ENCODE measurements around the gene SPAG6. TPM values are rescaled to one million over a fixed set of nuclear protein-coding genes. Genes with fewer than 3 reads are reported as not detected.

SPAG6 gene
- total and polyA plus RNA-seq, 5 experiments from 2014 or later: not detected

DNA sequence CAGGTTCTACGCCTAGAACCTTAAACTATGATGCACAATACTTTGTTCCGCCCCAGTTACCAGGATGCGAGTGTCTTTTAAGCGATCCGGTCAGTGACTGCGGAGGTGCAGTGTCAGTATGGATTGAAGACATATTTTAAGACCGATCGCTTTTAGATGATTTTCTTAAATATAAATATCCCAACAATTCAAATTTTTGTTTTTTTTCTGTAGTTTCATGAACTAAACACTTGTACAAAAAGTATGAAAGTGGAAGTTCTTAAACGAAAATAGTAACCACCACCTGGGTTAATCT, 28.3 kb upstream of the SPAG6 start:
- Mint-ChIP-seq H3K27ac (peak overlapping the region; percentile 93 to 98 (median 94)), H3K4me3 (peak overlapping the region; percentile 82 to 92 (median 91)), H3K9me3 (peaks cover 0 to 2% (median 0%) of the 10 kb centered on the region in 9 donors), H3K27me3 (peaks cover 0 to 19% (median 9%) of the 10 kb centered on the region in 5 donors), H3K36me3 (peaks cover 0 to 9% (median 3%) of the 10 kb centered on the region in 3 donors), H3K4me1 (peaks cover 6 to 49% (median 20%) of the 10 kb centered on the region in 4 donors)
- POLR2A ChIA-PET: interaction anchor here (0.6 to 5.5 kb wide), 9 partner anchors 8 to 335 kb away, joined by 3 to 67 read pairs (median 7); no protein-coding TSS in a partner anchor
- ATAC-seq (no peak), DNase-seq (no peak)

DNA sequence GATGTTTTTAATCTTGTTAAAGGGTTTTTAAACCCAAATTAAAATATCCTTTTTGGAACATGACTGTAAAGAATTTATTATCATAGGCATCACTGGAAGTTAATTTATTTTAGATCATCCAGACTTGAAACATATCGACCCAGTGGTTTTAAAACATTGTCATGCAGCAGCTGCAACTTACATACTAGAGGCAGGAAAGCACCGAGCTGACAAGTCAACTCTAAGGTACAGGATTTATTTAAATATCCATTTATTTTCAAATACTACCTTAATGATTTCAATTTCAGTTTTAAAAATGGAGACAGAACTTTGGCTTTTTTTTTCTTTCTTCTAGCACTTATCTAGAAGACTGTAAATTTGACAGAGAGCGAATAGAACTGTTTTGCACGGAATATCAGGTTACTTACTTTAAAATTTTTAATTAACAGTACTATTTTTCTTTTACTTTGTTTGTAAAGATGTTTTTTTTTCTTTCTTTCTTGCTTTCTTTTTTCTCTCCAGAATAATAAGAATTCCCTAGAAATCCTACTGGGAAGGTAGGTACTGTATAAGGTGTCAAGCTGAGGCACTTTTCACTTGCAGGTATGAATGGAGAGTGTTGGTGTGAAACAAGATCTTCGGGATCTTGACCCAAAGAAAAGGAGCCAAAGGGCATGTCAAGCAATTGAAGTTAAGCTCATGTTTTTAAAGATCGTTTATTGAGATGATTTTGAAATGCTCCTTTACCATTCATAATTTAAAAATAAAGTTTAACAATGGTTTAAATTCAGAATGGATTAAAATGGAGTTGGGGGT, 27.3 kb upstream of the SPAG6 start:
- H3K27me3 Mint-ChIP-seq: peaks cover 0 to 28% (median 16%) of the 10 kb centered on the region in 5 donors
- POLR2A ChIA-PET: interaction anchor here (0.7 to 5.5 kb wide), 3 partner anchors 17 to 119 kb away, joined by 4 to 67 read pairs (median 62); no protein-coding TSS in a partner anchor
- H3K4me1 Mint-ChIP-seq: peaks cover 6 to 58% (median 29%) of the 10 kb centered on the region in 4 donors
- H3K27ac Mint-ChIP-seq: peak overlapping the region in 5 of 10 donors; percentile 6 to 94 (median 11)
- DNase-seq: no peak
- ATAC-seq: no peak
- H3K9me3 Mint-ChIP-seq: peaks cover 0 to 5% (median 0%) of the 10 kb centered on the region in 9 donors
- H3K4me3 Mint-ChIP-seq: peak overlapping the region in 7 of 10 donors; percentile 20 to 92 (median 70)
- peaks cover 0 to 9% (median 6%) of the 10 kb centered on the region in 3 donors for H3K36me3 Mint-ChIP-seq

DNA sequence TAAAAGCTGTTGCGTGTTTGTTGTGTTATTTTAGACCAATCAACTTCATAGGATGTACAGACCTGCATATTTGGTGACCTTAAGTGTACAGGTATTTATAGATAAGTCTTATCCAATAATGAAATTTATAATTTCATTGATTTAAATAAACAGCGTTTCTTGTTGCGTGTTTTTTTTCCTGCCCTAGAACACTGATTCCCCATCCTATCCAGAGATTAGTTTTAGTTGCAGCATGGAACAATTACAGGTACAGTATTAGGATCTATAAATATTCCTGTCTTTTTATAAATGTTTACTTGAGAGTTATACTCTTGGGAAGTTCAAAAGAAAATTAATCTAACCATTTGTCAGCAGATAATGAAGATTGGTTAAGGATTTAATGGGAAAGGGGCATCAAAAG, 26.5 kb upstream of the SPAG6 start:
- Mint-ChIP-seq H3K27ac (peak overlapping the region in 1 of 10 donors; percentile 10), H3K4me3 (peak overlapping the region in 5 of 10 donors; percentile 14 to 96 (median 44)), H3K4me1 (peaks cover 6 to 66% (median 36%) of the 10 kb centered on the region in 4 donors), H3K9me3 (peaks cover 0 to 5% (median 0%) of the 10 kb centered on the region in 9 donors), H3K36me3 (peaks cover 0 to 9% (median 6%) of the 10 kb centered on the region in 3 donors), H3K27me3 (peaks cover 0 to 28% (median 15%) of the 10 kb centered on the region in 5 donors)
- POLR2A ChIA-PET: interaction anchor here (1.0 to 1.8 kb wide), 3 partner anchors 21 to 118 kb away, joined by 3 to 14 read pairs (median 4); no protein-coding TSS in a partner anchor
- DNase-seq (no peak), ATAC-seq (no peak)

- DNase-seq (no peak), ATAC-seq (no peak)
- Mint-ChIP-seq H3K27me3 (peaks cover 3 to 32% (median 18%) of the 10 kb centered on the region in 5 donors), H3K36me3 (peaks cover 0 to 9% (median 6%) of the 10 kb centered on the region in 3 donors), H3K4me3 (peak overlapping the region; percentile 79 to 97 (median 92)), H3K27ac (peak overlapping the region in 9 of 10 donors; percentile 88 to 97 (median 94)), H3K4me1 (peaks cover 9 to 74% (median 44%) of the 10 kb centered on the region in 4 donors), H3K9me3 (peaks cover 0 to 5% (median 0%) of the 10 kb centered on the region in 9 donors)
- POLR2A ChIA-PET: interaction anchor here (0.7 to 3.8 kb wide), 8 partner anchors 12 to 794 kb away, joined by 3 to 17 read pairs (median 4); partner anchors contain the start of gene SKIDA1
Measured at GRCh38 chr10:22319547-22319979, 25.7 kb upstream of the SPAG6 start.

DNA sequence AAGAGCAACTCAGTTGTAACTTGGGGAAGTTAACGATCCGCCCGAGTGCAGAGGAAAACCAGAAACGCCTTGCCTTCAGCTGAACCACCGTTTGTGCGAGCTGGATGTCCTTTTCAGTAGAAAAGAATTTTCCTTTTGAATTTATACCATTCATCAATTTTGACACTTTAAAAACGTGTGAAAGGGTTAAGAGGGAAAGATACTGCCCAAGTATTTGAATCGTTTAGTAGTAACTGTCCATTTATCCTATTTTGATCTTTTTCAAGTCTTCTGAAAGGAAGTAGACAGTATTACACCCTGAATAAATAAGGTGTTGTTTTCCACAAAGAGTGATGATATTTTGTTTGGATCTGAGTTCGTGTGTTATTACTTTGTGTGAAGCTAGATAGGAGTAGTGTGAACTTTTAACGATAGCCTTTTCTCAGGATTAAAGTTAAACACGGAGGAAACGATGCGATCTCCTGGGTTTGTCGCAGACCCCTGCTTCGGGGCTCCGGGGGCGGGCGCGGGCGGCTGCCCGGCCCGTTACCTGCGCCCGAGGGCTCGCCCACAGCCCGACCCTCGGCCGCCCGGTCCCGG, 25.2 kb upstream of the SPAG6 start:
- POLR2A ChIA-PET: interaction anchor here (1.0 to 3.8 kb wide), 7 partner anchors 12 to 795 kb away, joined by 3 to 17 read pairs (median 5); partner anchors contain the start of gene SKIDA1
- peaks cover 0 to 5% (median 0%) of the 10 kb centered on the region in 9 donors for H3K9me3 Mint-ChIP-seq
- H3K27me3 Mint-ChIP-seq: peaks cover 3 to 33% (median 19%) of the 10 kb centered on the region in 5 donors
- ATAC-seq: no peak
- peak in 2 of 10 donors; percentile 16 to 34 for DNase-seq
- peaks cover 0 to 9% (median 6%) of the 10 kb centered on the region in 3 donors for H3K36me3 Mint-ChIP-seq
- H3K4me3 Mint-ChIP-seq: peak overlapping the region; percentile 79 to 97 (median 92)
- peak overlapping the region; percentile 88 to 97 (median 94) for H3K27ac Mint-ChIP-seq
- peaks cover 12 to 75% (median 48%) of the 10 kb centered on the region in 4 donors for H3K4me1 Mint-ChIP-seq

GRCh38 chr10:22320591-22321155, 24.6 kb upstream of the SPAG6 start, which contains the start of gene BMI1:
TSS of gene BMI1 (plus strand) at chr10:22321099. CDS start at chr10:22326450, 5,351 bp downstream.
- POLR2A ChIA-PET: interaction anchor here (0.6 to 6.0 kb wide), 9 partner anchors 11 to 317 kb away, joined by 3 to 53 read pairs (median 6); no protein-coding TSS in a partner anchor
- H3K27ac Mint-ChIP-seq: peak within 1 kb of the TSS; percentile 88 to 97 (median 94)
- H3K36me3 Mint-ChIP-seq: peaks cover 0 to 9% (median 6%) of the 10 kb centered on the region in 3 donors
- peaks cover 10 to 70% (median 47%) of the 10 kb centered on the region in 4 donors for H3K4me1 Mint-ChIP-seq
- H3K4me3 Mint-ChIP-seq: peak within 1 kb of the TSS; percentile 87 to 97 (median 93)
- H3K9me3 Mint-ChIP-seq: peaks cover 0 to 4% (median 0%) of the 10 kb centered on the region in 9 donors
- peaks cover 3 to 31% (median 17%) of the 10 kb centered on the region in 5 donors for H3K27me3 Mint-ChIP-seq
- DNase-seq: peak; percentile 44 to 82 (median 56)
- ATAC-seq: peak; percentile 26 to 28

- DNase-seq (peak; percentile 44 to 81 (median 60)), ATAC-seq (peak; percentile 27 to 38)
- POLR2A ChIA-PET: interaction anchor here (0.6 to 6.0 kb wide), 11 partner anchors 10 to 348 kb away, joined by 3 to 53 read pairs (median 4); no protein-coding TSS in a partner anchor
- H3K27ac Mint-ChIP-seq: peak overlapping the region; percentile 54 to 96 (median 90)
- H3K9me3 Mint-ChIP-seq: peaks cover 0 to 3% (median 0%) of the 10 kb centered on the region in 9 donors
- peak overlapping the region; percentile 83 to 93 (median 86) for H3K4me3 Mint-ChIP-seq
- H3K4me1 Mint-ChIP-seq: peaks cover 11 to 74% (median 51%) of the 10 kb centered on the region in 4 donors
- peaks cover 0 to 9% (median 8%) of the 10 kb centered on the region in 3 donors for H3K36me3 Mint-ChIP-seq
- peaks cover 3 to 29% (median 16%) of the 10 kb centered on the region in 5 donors for H3K27me3 Mint-ChIP-seq
Measured at GRCh38 chr10:22321156-22321923, 24.0 kb upstream of the SPAG6 start.

GRCh38 chr10:22321924-22322640, 23.2 kb upstream of the SPAG6 start:
- Mint-ChIP-seq H3K9me3 (peaks cover 0 to 3% (median 0%) of the 10 kb centered on the region in 9 donors), H3K27ac (peak overlapping the region; percentile 72 to 94 (median 88)), H3K4me1 (peaks cover 11 to 72% (median 50%) of the 10 kb centered on the region in 4 donors), H3K27me3 (peaks cover 3 to 33% (median 18%) of the 10 kb centered on the region in 5 donors), H3K36me3 (peaks cover 0 to 11% (median 5%) of the 10 kb centered on the region in 3 donors), H3K4me3 (peak overlapping the region; percentile 81 to 94 (median 86))
- DNase-seq: peak in 3 of 10 donors; percentile 36 to 47 (median 43)
- peak in 1 of 2 donors; percentile 5 for ATAC-seq
- POLR2A ChIA-PET: interaction anchor here (0.9 to 6.0 kb wide), 9 partner anchors 10 to 347 kb away, joined by 3 to 53 read pairs (median 5); no protein-coding TSS in a partner anchor

DNA sequence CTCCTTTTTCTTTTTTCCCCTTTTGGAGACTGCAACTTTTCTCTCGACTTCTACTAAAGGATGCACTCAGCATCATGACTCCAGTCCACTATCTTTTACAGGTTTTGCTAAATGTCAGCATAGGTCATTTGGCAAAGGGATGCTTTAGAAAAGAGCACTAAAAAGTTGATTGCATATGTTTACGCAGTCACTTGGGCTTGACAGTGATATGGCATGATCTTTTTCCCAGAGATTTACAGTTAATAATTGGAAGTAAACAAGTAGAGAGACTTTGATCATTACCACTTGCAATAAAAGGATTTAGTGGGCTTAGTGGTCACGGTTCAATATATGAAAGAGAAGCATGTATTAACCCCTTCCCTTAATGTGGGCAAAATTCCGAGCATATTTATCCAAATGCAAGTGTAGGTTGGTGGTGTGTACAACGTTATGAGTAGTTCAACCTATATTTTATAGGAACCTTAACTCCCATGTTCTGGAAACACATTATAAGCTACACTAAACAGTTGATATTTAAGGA, 22.6 kb upstream of the SPAG6 start:
- Mint-ChIP-seq H3K36me3 (peaks cover 2 to 15% (median 5%) of the 10 kb centered on the region in 3 donors), H3K27ac (peak overlapping the region; percentile 72 to 94 (median 88)), H3K4me1 (peaks cover 11 to 66% (median 48%) of the 10 kb centered on the region in 4 donors), H3K4me3 (peak overlapping the region; percentile 81 to 94 (median 86)), H3K9me3 (peaks cover 0 to 3% (median 0%) of the 10 kb centered on the region in 9 donors), H3K27me3 (peaks cover 3 to 35% (median 22%) of the 10 kb centered on the region in 5 donors)
- ATAC-seq: no peak
- peak in 1 of 10 donors; percentile 17 for DNase-seq
- POLR2A ChIA-PET: interaction anchor here (0.9 to 6.0 kb wide), 8 partner anchors 9 to 347 kb away, joined by 3 to 53 read pairs (median 8); partner anchors contain the start of gene DNAJC1
